ENCODE results near the gene NHERF2. TPM values are rescaled to one million over a fixed set of nuclear protein-coding genes. Genes with fewer than 3 reads are reported as not detected.

The NHERF2 gene
- total and polyA plus RNA-seq, 2 experiments from 2014 or later = 12.0 to 16.5 TPM

GRCh38 chr16:2003827-2004641 lies 22.7 kb upstream of the NHERF2 start:
- no peak overlapping the region for H3K27ac Mint-ChIP-seq

GRCh38 chr16:2004795-2005517 lies 21.7 kb upstream of the NHERF2 start:
- Histone ChIP-seq H3K4me1 (ENCODE audit: insufficient read depth) (peaks cover 18% of the 10 kb centered on the region), H3K27ac (ENCODE audit: low read depth) (no peak overlapping the region), H3F3A (replicated peaks; ENCODE audit: low read depth) (peaks cover 28% of the 10 kb centered on the region; the same call in 1 of the 2 replicates), H4K20me1 (replicated peaks; ENCODE audit: insufficient read depth) (peaks cover 38% of the 10 kb centered on the region), H3K4me2 (0 out of 2 replicates have a peak overlapping the region, but pooled peaks have one; percentile 69), H3K36me3 (ENCODE audit: insufficient read depth) (no peaks in the 10 kb centered on the region), H3K4me3 (no peak overlapping the region), H3K27me3 (ENCODE audit: insufficient read depth) (no peaks in the 10 kb centered on the region), H3K79me2 (replicated peaks; ENCODE audit: insufficient read depth) (peaks cover 42% of the 10 kb centered on the region), H2AFZ (no peak overlapping the region), H3K9me2 (ENCODE audit: insufficient read depth) (no peaks in the 10 kb centered on the region)
- Mint-ChIP-seq H3K4me1 (peaks cover 32% of the 10 kb centered on the region), H3K27ac (no peak overlapping the region), H3K36me3 (ENCODE audit: low read depth) (peaks cover 29% of the 10 kb centered on the region), H3K9me3 (no peaks in the 10 kb centered on the region), H3K27me3 (ENCODE audit: insufficient read depth, low read depth, poor library complexity) (peaks cover 13% of the 10 kb centered on the region), H3K4me3 (no peak overlapping the region)
- DNase-seq (ENCODE audit: low spot score) (no peak), ATAC-seq (no peak)
- TF ChIP-seq EZH2phosphoT487 (IDR thresholded peaks at IDR 0.05; ENCODE audit: unreplicated experiment) (no peak), ZNF114 (CRISPR knock-in tag; IDR thresholded peaks at IDR 0.05) (no peak), JUNB (IDR thresholded peaks at IDR 0.05; ENCODE audit: unreplicated experiment) (no peak), STAT1 (IDR thresholded peaks at IDR 0.05; ENCODE audit: unreplicated experiment) (no peak), POLR2AphosphoS5 (IDR thresholded peaks at IDR 0.05; ENCODE audit: low read depth) (no peak), EZH2 (IDR thresholded peaks at IDR 0.05; ENCODE audit: low read depth, unreplicated experiment) (no peak), NANOG (IDR thresholded peaks at IDR 0.05; ENCODE audit: borderline replicate concordance) (no peak)
- TF ChIP-seq, protein P1, sequence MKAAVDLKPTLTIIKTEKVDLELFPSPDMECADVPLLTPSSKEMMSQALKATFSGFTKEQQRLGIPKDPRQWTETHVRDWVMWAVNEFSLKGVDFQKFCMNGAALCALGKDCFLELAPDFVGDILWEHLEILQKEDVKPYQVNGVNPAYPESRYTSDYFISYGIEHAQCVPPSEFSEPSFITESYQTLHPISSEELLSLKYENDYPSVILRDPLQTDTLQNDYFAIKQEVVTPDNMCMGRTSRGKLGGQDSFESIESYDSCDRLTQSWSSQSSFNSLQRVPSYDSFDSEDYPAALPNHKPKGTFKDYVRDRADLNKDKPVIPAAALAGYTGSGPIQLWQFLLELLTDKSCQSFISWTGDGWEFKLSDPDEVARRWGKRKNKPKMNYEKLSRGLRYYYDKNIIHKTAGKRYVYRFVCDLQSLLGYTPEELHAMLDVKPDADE (IDR thresholded peaks at IDR 0.05) = no peak
- TF ChIP-seq, protein P2, sequence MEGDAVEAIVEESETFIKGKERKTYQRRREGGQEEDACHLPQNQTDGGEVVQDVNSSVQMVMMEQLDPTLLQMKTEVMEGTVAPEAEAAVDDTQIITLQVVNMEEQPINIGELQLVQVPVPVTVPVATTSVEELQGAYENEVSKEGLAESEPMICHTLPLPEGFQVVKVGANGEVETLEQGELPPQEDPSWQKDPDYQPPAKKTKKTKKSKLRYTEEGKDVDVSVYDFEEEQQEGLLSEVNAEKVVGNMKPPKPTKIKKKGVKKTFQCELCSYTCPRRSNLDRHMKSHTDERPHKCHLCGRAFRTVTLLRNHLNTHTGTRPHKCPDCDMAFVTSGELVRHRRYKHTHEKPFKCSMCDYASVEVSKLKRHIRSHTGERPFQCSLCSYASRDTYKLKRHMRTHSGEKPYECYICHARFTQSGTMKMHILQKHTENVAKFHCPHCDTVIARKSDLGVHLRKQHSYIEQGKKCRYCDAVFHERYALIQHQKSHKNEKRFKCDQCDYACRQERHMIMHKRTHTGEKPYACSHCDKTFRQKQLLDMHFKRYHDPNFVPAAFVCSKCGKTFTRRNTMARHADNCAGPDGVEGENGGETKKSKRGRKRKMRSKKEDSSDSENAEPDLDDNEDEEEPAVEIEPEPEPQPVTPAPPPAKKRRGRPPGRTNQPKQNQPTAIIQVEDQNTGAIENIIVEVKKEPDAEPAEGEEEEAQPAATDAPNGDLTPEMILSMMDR (conservative IDR thresholded peaks at IDR 0.05; ENCODE audit: low read depth in 2 of 2) = no peak
- TF ChIP-seq, protein P3, sequence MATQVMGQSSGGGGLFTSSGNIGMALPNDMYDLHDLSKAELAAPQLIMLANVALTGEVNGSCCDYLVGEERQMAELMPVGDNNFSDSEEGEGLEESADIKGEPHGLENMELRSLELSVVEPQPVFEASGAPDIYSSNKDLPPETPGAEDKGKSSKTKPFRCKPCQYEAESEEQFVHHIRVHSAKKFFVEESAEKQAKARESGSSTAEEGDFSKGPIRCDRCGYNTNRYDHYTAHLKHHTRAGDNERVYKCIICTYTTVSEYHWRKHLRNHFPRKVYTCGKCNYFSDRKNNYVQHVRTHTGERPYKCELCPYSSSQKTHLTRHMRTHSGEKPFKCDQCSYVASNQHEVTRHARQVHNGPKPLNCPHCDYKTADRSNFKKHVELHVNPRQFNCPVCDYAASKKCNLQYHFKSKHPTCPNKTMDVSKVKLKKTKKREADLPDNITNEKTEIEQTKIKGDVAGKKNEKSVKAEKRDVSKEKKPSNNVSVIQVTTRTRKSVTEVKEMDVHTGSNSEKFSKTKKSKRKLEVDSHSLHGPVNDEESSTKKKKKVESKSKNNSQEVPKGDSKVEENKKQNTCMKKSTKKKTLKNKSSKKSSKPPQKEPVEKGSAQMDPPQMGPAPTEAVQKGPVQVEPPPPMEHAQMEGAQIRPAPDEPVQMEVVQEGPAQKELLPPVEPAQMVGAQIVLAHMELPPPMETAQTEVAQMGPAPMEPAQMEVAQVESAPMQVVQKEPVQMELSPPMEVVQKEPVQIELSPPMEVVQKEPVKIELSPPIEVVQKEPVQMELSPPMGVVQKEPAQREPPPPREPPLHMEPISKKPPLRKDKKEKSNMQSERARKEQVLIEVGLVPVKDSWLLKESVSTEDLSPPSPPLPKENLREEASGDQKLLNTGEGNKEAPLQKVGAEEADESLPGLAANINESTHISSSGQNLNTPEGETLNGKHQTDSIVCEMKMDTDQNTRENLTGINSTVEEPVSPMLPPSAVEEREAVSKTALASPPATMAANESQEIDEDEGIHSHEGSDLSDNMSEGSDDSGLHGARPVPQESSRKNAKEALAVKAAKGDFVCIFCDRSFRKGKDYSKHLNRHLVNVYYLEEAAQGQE (IDR thresholded peaks at IDR 0.05; ENCODE audit: unreplicated experiment) = no peak

More at GRCh38 chr16:2003827-2004641, 22.7 kb upstream of the NHERF2 start:
- peak overlapping the region; percentile 69; the same call in 1 of the 2 replicates for H3K4me2 ChIP-seq
- ATAC-seq (peak; percentile 91), DNase-seq (ENCODE audit: low spot score) (peak; percentile 99)
- H2AFZ ChIP-seq = no peak overlapping the region
- peak overlapping the region; percentile 74; the same call in 1 of the 2 replicates for H3K27ac ChIP-seq (ENCODE audit: low read depth)
- Mint-ChIP-seq H3K36me3 (ENCODE audit: low read depth) (peaks cover 29% of the 10 kb centered on the region), H3K27me3 (ENCODE audit: insufficient read depth, low read depth, poor library complexity) (peaks cover 13% of the 10 kb centered on the region), H3K9me3 (no peaks in the 10 kb centered on the region), H3K4me1 (peaks cover 32% of the 10 kb centered on the region), H3K4me3 (peak overlapping the region; percentile 30; the same call in 1 of the 3 replicates)
- H3K36me3 ChIP-seq (ENCODE audit: insufficient read depth) = no peaks in the 10 kb centered on the region
- peak; percentile 49; the same call in 1 of the 2 replicates for TF ChIP-seq CREB1 (CRISPR knock-in tag; IDR thresholded peaks at IDR 0.05; ENCODE audit: low read depth)
- TF ChIP-seq STAT1 (IDR thresholded peaks at IDR 0.05; ENCODE audit: unreplicated experiment) = no peak
- TF ChIP-seq JUNB (IDR thresholded peaks at IDR 0.05; ENCODE audit: unreplicated experiment) = no peak
- TF ChIP-seq ZNF114 (CRISPR knock-in tag; IDR thresholded peaks at IDR 0.05) = no peak
- TF ChIP-seq POLR2AphosphoS5 (IDR thresholded peaks at IDR 0.05; ENCODE audit: low read depth) = peak; percentile 14; the same call in 1 of the 2 replicates
- TF ChIP-seq NANOG (IDR thresholded peaks at IDR 0.05; ENCODE audit: borderline replicate concordance) = no peak
- TF ChIP-seq, protein P2 (conservative IDR thresholded peaks at IDR 0.05; ENCODE audit: low read depth in 2 of 2) = peak; percentile 95 to 99
- H4K20me1 ChIP-seq (replicated peaks; ENCODE audit: insufficient read depth) = peaks cover 38% of the 10 kb centered on the region
- H3F3A ChIP-seq (replicated peaks; ENCODE audit: low read depth) = peaks cover 28% of the 10 kb centered on the region; the same call in 1 of the 2 replicates
- H3K79me2 ChIP-seq (replicated peaks; ENCODE audit: insufficient read depth) = peaks cover 39% of the 10 kb centered on the region
- peak overlapping the region; percentile 42; the same call in 1 of the 2 replicates for H3K4me3 ChIP-seq
- peaks cover 18% of the 10 kb centered on the region for H3K4me1 ChIP-seq (ENCODE audit: insufficient read depth)
- no peaks in the 10 kb centered on the region for H3K27me3 ChIP-seq (ENCODE audit: insufficient read depth)
- H3K9me2 ChIP-seq (ENCODE audit: insufficient read depth) = no peaks in the 10 kb centered on the region
